Measurements from ENCODE around the gene NPY4R.

DNA sequence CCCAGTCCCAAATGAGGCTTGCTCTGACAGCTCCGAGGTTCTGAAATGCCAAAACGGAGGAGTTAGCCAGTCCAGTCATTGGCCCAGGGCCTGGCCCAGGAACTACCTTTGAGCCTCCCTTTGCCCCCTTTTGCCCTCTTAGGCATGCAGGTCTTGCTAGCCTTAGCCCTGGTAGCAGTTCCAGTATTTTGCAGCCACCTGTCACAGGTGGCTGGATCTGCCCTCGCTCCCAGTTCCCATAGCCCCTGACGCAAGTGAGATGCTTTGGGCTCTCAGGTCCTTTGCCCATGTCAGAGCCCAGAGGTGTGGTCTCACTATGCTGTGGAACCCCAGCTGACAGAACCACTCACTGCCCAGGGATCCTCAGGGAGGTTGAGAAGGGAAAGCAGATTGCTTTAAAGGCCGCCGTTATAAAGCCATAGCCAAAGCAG, 48.7 kb upstream of the NPY4R start:
- TF ChIP-seq, protein P1, sequence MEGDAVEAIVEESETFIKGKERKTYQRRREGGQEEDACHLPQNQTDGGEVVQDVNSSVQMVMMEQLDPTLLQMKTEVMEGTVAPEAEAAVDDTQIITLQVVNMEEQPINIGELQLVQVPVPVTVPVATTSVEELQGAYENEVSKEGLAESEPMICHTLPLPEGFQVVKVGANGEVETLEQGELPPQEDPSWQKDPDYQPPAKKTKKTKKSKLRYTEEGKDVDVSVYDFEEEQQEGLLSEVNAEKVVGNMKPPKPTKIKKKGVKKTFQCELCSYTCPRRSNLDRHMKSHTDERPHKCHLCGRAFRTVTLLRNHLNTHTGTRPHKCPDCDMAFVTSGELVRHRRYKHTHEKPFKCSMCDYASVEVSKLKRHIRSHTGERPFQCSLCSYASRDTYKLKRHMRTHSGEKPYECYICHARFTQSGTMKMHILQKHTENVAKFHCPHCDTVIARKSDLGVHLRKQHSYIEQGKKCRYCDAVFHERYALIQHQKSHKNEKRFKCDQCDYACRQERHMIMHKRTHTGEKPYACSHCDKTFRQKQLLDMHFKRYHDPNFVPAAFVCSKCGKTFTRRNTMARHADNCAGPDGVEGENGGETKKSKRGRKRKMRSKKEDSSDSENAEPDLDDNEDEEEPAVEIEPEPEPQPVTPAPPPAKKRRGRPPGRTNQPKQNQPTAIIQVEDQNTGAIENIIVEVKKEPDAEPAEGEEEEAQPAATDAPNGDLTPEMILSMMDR (conservative IDR thresholded peaks at IDR 0.05; ENCODE audit: low read length), result no peak
- no peak for TF ChIP-seq EZH2phosphoT487 (IDR thresholded peaks at IDR 0.05; ENCODE audit: borderline replicate concordance)

Data from Loucy (cell line).